D721Med (cell line): Measurements from ENCODE around the gene MEF2C.
A peak's percentile ranks its signal among the peaks of the same experiment; 100 is the strongest.

Experiments
- DNase-seq: peaks from one replicate; pipeline ENCODE4 v3.0.0; 2011; ENCODE audit warnings: low spot score; ENCODE audit not compliant: insufficient read length
- FAIRE-seq: peaks from 2 replicates; lab custom pipeline; 2011; peaks lifted over from hg19 to GRCh38; lab: Jason Lieb, UNC
- CTCF ChIP-seq: IDR thresholded peaks from 2 replicates; pipeline ENCODE4 v1.5.1; 2012; ENCODE audit warnings: mild to moderate bottlenecking, control low read depth; ENCODE audit not compliant: insufficient read depth; ENCODE audit errors: missing control alignments

Gene MEF2C

GRCh38 chr5:88886252-88886651 is 3.3 kb upstream of the MEF2C start:
- no peak for TF ChIP-seq CTCF
- DNase-seq (no peak), FAIRE-seq (peak; percentile 11)

DNA sequence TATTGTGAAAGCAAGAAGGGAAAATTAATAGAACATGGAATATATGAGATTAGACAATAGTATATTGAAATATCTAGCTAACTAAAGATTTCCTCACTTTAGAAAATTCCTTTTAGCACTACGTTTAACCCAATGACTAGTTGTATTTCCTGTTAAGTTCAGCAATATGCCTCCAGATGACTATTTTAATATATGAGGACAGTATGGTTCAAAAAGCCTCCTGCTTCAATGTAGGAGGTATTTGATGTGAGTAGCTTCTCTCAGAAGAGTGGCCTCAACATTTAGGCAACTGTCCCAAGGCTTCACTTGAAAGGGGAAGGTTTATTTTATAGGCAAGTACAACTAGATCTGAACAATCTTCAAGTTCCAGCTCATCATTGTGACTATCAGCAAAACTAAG is 2.0 kb upstream of the MEF2C start:
- no peak for TF ChIP-seq CTCF
- FAIRE-seq (no peak), DNase-seq (no peak)

GRCh38 chr5:88884608-88884877 is 1.6 kb upstream of the MEF2C start:
- TF ChIP-seq CTCF: no peak
- FAIRE-seq: no peak

GRCh38 chr5:88883836-88884607 is 1.0 kb upstream of the MEF2C start:
- DNase-seq (no peak), FAIRE-seq (no peak)
- no peak for TF ChIP-seq CTCF

More at GRCh38 chr5:88884608-88884877, 1.6 kb upstream of the MEF2C start:
- DNase-seq: no peak

- no peak for FAIRE-seq
- no peak for DNase-seq
- no peak for TF ChIP-seq CTCF
Measured at GRCh38 chr5:88882276-88883038, 527 bp downstream of the MEF2C start.

DNA sequence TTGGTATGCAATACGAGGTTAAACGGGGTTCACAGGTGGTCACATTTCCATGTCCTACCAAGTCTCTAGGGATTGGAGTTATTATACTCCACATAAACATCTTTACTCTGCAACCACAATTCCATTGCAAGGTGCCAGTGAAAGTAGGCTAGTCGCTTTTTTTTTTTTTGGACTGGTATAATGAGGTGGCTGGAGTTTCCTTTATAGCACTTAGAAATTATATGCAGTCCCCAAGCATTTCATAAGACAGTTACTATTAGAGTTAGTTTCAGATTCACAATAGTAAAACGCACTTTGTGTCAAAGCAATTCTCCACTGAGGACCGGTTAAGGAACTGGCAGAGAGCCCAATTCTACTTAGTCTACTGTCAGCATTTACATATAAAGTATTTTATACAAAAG is 1.4 kb downstream of the MEF2C start:
- TF ChIP-seq CTCF: no peak
- DNase-seq (no peak), FAIRE-seq (no peak)

DNA sequence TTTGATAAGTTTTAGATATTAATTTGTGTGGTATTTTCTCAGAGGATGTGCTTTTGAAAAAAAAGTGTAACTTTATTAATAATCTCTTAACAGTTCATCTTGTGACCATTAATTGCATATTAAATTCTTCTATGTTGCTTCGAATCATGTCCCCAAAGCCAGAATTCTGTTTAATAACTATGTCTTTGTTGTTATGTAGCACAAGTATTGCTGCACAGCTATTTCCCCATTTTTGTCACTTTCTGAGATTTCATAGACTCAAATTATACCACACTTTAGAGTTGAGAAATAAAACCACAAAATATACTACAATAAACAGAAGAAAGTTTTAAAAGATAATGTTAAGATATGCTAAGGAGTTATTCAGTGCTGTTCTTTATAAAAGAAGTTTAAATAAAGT is 2.8 kb downstream of the MEF2C start:
- TF ChIP-seq CTCF: no peak
- FAIRE-seq (no peak), DNase-seq (no peak)
